DOHH2 (cell line): ENCODE measurements around the gene ADGRA3.

Experiments
- H3F3A ChIP-seq: fragments of 200-600 bp; sonication (generic), shearing (Covaris generic); 2 replicates; pipeline ENCODE4 v1.6.0; 2016; ENCODE audit warnings: antibody characterized with exemption, mild to moderate bottlenecking; ENCODE audit not compliant: control insufficient read depth, insufficient read depth
- H3K27ac ChIP-seq: fragments of 200-600 bp; sonication (generic); 2 replicates; pipeline ENCODE4 v1.5.1; 2014; ENCODE audit warnings: low read depth, mild to moderate bottlenecking, low read length, moderate library complexity
- H3K27me3 ChIP-seq: fragments of 200-600 bp; sonication (generic); 2 replicates; pipeline ENCODE4 v1.6.1; 2014; ENCODE audit warnings: mild to moderate bottlenecking, low read length, mixed read lengths; ENCODE audit not compliant: control insufficient read depth
- H3K36me3 ChIP-seq: fragments of 200-600 bp; sonication (generic); 2 replicates; pipeline ENCODE4 v1.6.1; 2014; ENCODE audit warnings: mild to moderate bottlenecking, low read length, moderate library complexity, mixed read lengths; ENCODE audit not compliant: control insufficient read depth
- H3K4me1 ChIP-seq: fragments of 200-600 bp; sonication (generic); 2 replicates; pipeline ENCODE4 v1.6.1; 2014; ENCODE audit warnings: mild to moderate bottlenecking, low read length, mixed read lengths; ENCODE audit not compliant: control insufficient read depth
- H3K4me2 ChIP-seq: fragments of 200-600 bp; sonication (generic); 2 replicates; pipeline ENCODE4 v1.6.0; 2014; ENCODE audit warnings: mild to moderate bottlenecking, low read length, moderate library complexity
- H3K4me3 ChIP-seq: fragments of 200-600 bp; sonication (generic); 2 replicates; pipeline ENCODE4 v1.5.1; 2014; ENCODE audit warnings: mild to moderate bottlenecking, low read length, mixed read lengths
- H3K79me2 ChIP-seq: fragments of 200-600 bp; sonication (generic); 2 replicates; pipeline ENCODE4 v1.6.1; 2014; ENCODE audit warnings: mild to moderate bottlenecking, low read length, mixed read lengths; ENCODE audit not compliant: control insufficient read depth
- H3K9me2 ChIP-seq: fragments of 200-600 bp; sonication (generic); replicated peaks from 2 replicates; pipeline ENCODE4 v1.6.1; 2014; ENCODE audit warnings: mild to moderate bottlenecking, low read length, mixed read lengths; ENCODE audit not compliant: control insufficient read depth
- H3K9me3 ChIP-seq: fragments of 200-600 bp; sonication (generic); 2 replicates; pipeline ENCODE4 v1.6.1; 2014; ENCODE audit warnings: antibody characterized with exemption, low read length, mixed read lengths; ENCODE audit not compliant: control insufficient read depth, insufficient read depth
- H4K20me1 ChIP-seq: fragments of 200-600 bp; sonication (generic); 2 replicates; pipeline ENCODE4 v1.6.0; 2014; ENCODE audit warnings: low read depth, mild to moderate bottlenecking, antibody characterized with exemption, low read length, moderate library complexity; ENCODE audit not compliant: control insufficient read depth, insufficient read depth
- EZH2phosphoT487 ChIP-seq: fragments of 200-600 bp; sonication (generic); IDR thresholded peaks from 2 replicates; pipeline ENCODE4 v1.6.1; 2017; ENCODE audit warnings: borderline replicate concordance, mild to moderate bottlenecking, antibody characterized with exemption, low read length, moderate library complexity, mixed read lengths
- TF ChIP-seq, protein P1 (sequence below): fragments of 200-600 bp; sonication (generic); IDR thresholded peaks from one replicate; pipeline ENCODE4 v1.5.1; 2014; ENCODE audit warnings: antibody characterized with exemption, mild to moderate bottlenecking, low read depth, low read length; ENCODE audit not compliant: poor library complexity, severe bottlenecking

The ADGRA3 gene

DNA sequence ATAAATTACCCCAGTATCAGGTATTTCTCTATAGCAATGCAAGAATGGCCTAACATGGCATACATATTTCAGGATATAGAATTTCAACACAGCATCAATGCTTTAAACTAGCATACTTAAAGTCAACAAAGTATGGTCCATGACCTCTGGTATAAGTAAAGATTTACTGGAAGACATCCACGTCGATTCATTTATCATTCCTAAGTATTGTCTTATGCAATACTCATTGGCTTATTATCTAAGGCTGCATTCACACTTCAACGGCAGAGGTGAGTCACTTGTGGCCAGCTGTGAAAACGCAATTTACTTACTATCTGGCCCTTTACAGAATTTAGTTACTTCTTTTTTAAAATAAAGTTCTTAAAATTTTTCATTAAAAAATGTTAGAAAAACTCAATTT, 42.6 kb downstream of the ADGRA3 start:
- Histone ChIP-seq H3K4me3 (no peak overlapping the region), H3K79me2 (no peaks in the 10 kb centered on the region), H3K4me2 (no peak overlapping the region), H3K4me1 (no peaks in the 10 kb centered on the region), H3K27me3 (no peaks in the 10 kb centered on the region), H3K36me3 (no peaks in the 10 kb centered on the region), H4K20me1 (no peaks in the 10 kb centered on the region), H3K9me3 (no peaks in the 10 kb centered on the region), H3K27ac (no peak overlapping the region), H3F3A (no peaks in the 10 kb centered on the region), H3K9me2 (no peaks in the 10 kb centered on the region)
- TF ChIP-seq, protein P1, sequence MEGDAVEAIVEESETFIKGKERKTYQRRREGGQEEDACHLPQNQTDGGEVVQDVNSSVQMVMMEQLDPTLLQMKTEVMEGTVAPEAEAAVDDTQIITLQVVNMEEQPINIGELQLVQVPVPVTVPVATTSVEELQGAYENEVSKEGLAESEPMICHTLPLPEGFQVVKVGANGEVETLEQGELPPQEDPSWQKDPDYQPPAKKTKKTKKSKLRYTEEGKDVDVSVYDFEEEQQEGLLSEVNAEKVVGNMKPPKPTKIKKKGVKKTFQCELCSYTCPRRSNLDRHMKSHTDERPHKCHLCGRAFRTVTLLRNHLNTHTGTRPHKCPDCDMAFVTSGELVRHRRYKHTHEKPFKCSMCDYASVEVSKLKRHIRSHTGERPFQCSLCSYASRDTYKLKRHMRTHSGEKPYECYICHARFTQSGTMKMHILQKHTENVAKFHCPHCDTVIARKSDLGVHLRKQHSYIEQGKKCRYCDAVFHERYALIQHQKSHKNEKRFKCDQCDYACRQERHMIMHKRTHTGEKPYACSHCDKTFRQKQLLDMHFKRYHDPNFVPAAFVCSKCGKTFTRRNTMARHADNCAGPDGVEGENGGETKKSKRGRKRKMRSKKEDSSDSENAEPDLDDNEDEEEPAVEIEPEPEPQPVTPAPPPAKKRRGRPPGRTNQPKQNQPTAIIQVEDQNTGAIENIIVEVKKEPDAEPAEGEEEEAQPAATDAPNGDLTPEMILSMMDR: no peak
- no peak for TF ChIP-seq EZH2phosphoT487

DNA sequence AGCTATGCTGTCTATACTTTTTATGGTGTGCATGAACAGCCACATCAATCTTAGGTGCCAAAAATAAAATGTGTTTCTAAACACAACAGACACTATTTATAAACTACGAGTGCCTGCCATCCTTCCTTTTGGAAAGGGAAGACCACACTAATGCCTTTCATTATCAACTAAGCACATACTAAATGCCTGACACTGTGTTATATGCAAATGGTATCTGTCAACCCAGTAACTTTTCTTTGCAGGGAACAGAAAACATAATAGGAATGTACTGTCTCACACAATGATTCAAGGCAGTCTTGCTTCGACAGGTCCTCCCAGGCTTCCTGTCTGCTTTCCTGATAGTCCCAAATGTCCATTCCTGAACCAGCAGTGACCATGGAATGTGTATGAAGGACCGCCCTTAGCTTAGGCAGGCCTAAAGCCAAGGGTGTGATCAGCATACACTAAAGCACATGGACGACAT, 43.8 kb downstream of the ADGRA3 start:
- Histone ChIP-seq H3K4me3 (no peak overlapping the region), H3K36me3 (no peaks in the 10 kb centered on the region), H3K27me3 (no peaks in the 10 kb centered on the region), H3K4me2 (no peak overlapping the region), H4K20me1 (no peaks in the 10 kb centered on the region), H3K9me2 (no peaks in the 10 kb centered on the region), H3K9me3 (no peaks in the 10 kb centered on the region), H3K79me2 (no peaks in the 10 kb centered on the region), H3F3A (no peaks in the 10 kb centered on the region), H3K27ac (no peak overlapping the region), H3K4me1 (no peaks in the 10 kb centered on the region)
- TF ChIP-seq EZH2phosphoT487: no peak
- TF ChIP-seq, protein P1: no peak

DNA sequence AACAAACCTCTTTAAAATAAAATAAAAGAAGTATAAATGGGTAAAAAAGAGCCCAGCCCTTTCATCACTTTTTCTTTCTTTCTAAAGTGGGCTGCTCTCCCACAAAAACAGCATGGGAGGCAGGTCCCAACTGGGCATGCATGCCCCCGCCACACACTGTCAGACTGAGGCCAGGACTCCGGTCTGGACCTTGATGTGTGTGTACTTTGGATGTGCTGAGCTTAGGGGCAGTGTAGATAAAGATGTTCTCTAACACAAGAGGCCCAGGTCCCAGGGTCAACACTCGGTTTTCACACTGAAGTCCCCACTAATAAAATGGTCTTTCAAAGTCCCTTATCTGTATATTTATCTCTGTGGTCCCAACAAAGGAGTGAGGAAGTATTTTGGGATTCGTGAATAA, 44.4 kb downstream of the ADGRA3 start:
- no peaks in the 10 kb centered on the region for H3K9me2 ChIP-seq
- H3K4me1 ChIP-seq: no peaks in the 10 kb centered on the region
- no peaks in the 10 kb centered on the region for H3K36me3 ChIP-seq
- H3K27me3 ChIP-seq: no peaks in the 10 kb centered on the region
- no peaks in the 10 kb centered on the region for H3F3A ChIP-seq
- no peaks in the 10 kb centered on the region for H3K9me3 ChIP-seq
- no peak overlapping the region for H3K4me3 ChIP-seq
- H3K79me2 ChIP-seq: no peaks in the 10 kb centered on the region
- TF ChIP-seq EZH2phosphoT487: no peak
- TF ChIP-seq, protein P1: no peak
- H3K4me2 ChIP-seq: no peak overlapping the region
- H3K27ac ChIP-seq: no peak overlapping the region
- no peaks in the 10 kb centered on the region for H4K20me1 ChIP-seq

DNA sequence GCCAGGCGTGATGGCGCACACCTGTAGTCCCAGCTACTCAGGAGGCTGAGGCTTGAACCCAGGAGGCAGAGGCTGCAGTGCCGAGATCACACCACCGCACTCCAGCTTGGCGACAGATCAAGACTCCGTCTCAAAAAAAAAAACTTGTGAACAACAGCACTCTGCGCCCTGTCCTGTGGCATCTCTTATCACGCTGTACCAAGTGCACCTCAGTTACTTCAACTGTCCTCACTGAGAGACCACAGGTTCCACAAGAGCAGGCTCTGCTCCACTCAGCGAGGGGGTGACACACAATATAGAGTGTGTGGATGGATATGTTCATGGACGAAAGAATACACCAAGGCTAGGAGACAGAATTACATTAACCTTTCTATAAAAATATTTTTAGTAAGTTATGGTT, 49.3 kb downstream of the ADGRA3 start:
- Histone ChIP-seq H3K4me1 (no peaks in the 10 kb centered on the region), H3K9me2 (no peaks in the 10 kb centered on the region), H4K20me1 (no peaks in the 10 kb centered on the region), H3K79me2 (no peaks in the 10 kb centered on the region), H3K4me3 (no peak overlapping the region), H3K9me3 (no peaks in the 10 kb centered on the region), H3F3A (no peaks in the 10 kb centered on the region), H3K36me3 (no peaks in the 10 kb centered on the region), H3K27ac (no peak overlapping the region), H3K27me3 (no peaks in the 10 kb centered on the region), H3K4me2 (no peak overlapping the region)
- no peak for TF ChIP-seq EZH2phosphoT487
- TF ChIP-seq, protein P1: no peak
